DMS53 treated with DMSO at 0.1 percent for 48 hours (cell line): ENCODE results near the gene ZNF646.
A peak's percentile ranks its signal among the peaks of the same experiment; 100 is the strongest.

Source experiments
- DNase-seq: peaks from one replicate; lab custom pipeline; 2025; ENCODE audit not compliant: unreplicated experiment; lab: John Stamatoyannopoulos, UW

Gene ZNF646

GRCh38 chr16:31063495-31063842 lies 10.8 kb upstream of the ZNF646 start:
- no peak for DNase-seq

- DNase-seq: no peak
Measured at GRCh38 chr16:31063843-31064611, 10.2 kb upstream of the ZNF646 start.

- DNase-seq: no peak
Measured at GRCh38 chr16:31064882-31065461, 9.2 kb upstream of the ZNF646 start.

GRCh38 chr16:31067342-31067741 lies 6.9 kb upstream of the ZNF646 start:
- DNase-seq: no peak

GRCh38 chr16:31071861-31072260 lies 2.4 kb upstream of the ZNF646 start:
- DNase-seq: no peak

- no peak for DNase-seq
Measured at GRCh38 chr16:31072540-31073141, 1.6 kb upstream of the ZNF646 start.

GRCh38 chr16:31073142-31073969 lies 866 bp upstream of the ZNF646 start:
- peak; percentile 45 for DNase-seq

GRCh38 chr16:31074814-31075183 lies 577 bp downstream of the ZNF646 start:
- no peak for DNase-seq

- no peak for DNase-seq
Measured at GRCh38 chr16:31076319-31076718, 2.1 kb downstream of the ZNF646 start.

- DNase-seq: no peak
Measured at GRCh38 chr16:31077024-31077423, 2.8 kb downstream of the ZNF646 start.

- DNase-seq: no peak
Measured at GRCh38 chr16:31077592-31078396, 3.6 kb downstream of the ZNF646 start.

GRCh38 chr16:31078597-31079341 lies 4.5 kb downstream of the ZNF646 start:
- DNase-seq: no peak

GRCh38 chr16:31079342-31079944 lies 5.2 kb downstream of the ZNF646 start:
- DNase-seq: no peak

- no peak for DNase-seq
Measured at GRCh38 chr16:31080035-31080629, 5.9 kb downstream of the ZNF646 start.

- no peak for DNase-seq
Measured at GRCh38 chr16:31080756-31081419, 6.7 kb downstream of the ZNF646 start.

GRCh38 chr16:31081428-31082351 lies 7.5 kb downstream of the ZNF646 start:
- no peak for DNase-seq

GRCh38 chr16:31082368-31083045 lies 8.3 kb downstream of the ZNF646 start:
- DNase-seq: no peak
